ENCODE measurements around the gene RPL10A.
"Not testable (repeated sequence)": the region's sequence is repeated elsewhere in the genome, so short reads cannot be mapped to it uniquely, and the experiment has no call there.

RPL10A gene

GRCh38 chr6:35512740-35513139 is 44.5 kb downstream of the RPL10A start, which contains the start of gene TULP1:
Gene TULP1 (minus strand): TSS chr6:35512896. CDS start chr6:35512858, 38 bp downstream.
- no peaks in the 10 kb centered on the region for H4K20me1 ChIP-seq (ENCODE audit: insufficient read depth, low read length)
- H3K9ac ChIP-seq (ENCODE audit: low read depth, low read length) = no peak within 1 kb of the TSS
- TF ChIP-seq EZH2 (IDR thresholded peaks at IDR 0.05; ENCODE audit: borderline replicate concordance, low read depth, low read length, severe bottlenecking) (no peak), CTCF (IDR thresholded peaks at IDR 0.05; ENCODE audit: borderline replicate concordance, extremely low read depth, low read length, poor library complexity, severe bottlenecking) (no peak)
- H3K27ac ChIP-seq (ENCODE audit: low read length) = no peak within 1 kb of the TSS
- H3K36me3 ChIP-seq (ENCODE audit: insufficient read depth, low read length) = no peaks in the 10 kb centered on the region
- no peaks in the 10 kb centered on the region for H3K9me3 ChIP-seq (ENCODE audit: insufficient read depth, low read length, severe bottlenecking)
- no peaks in the 10 kb centered on the region for H3K4me1 ChIP-seq (ENCODE audit: insufficient read depth, low read length)
- H3K4me3 ChIP-seq (ENCODE audit: low read depth in 1 of 2, low read length in 2 of 2) = no peak within 1 kb of the TSS
- H3K4me2 ChIP-seq (ENCODE audit: insufficient read depth, low read length) = no peak within 1 kb of the TSS
- ATAC-seq (ENCODE audit: insufficient read depth, low read depth) (no peak), DNase-seq (no peak)
- H2AFZ ChIP-seq (ENCODE audit: low read depth, low read length) = no peak within 1 kb of the TSS
- H3K79me2 ChIP-seq (ENCODE audit: insufficient read depth, low read length) = no peaks in the 10 kb centered on the region
- H3K27me3 ChIP-seq (ENCODE audit: insufficient read depth, low read length, poor library complexity) = peaks cover 9% of the 10 kb centered on the region

- H3K9ac ChIP-seq (ENCODE audit: low read depth, low read length) = no peak overlapping the region
- H3K79me2 ChIP-seq (ENCODE audit: insufficient read depth, low read length) = no peaks in the 10 kb centered on the region
- H3K27me3 ChIP-seq (ENCODE audit: insufficient read depth, low read length, poor library complexity) = no peaks in the 10 kb centered on the region
- H3K27ac ChIP-seq (ENCODE audit: low read length) = no peak overlapping the region
- no peak for DNase-seq
- H3K4me2 ChIP-seq (ENCODE audit: insufficient read depth, low read length) = no peak overlapping the region
- H3K9me3 ChIP-seq (ENCODE audit: insufficient read depth, low read length, severe bottlenecking) = no peaks in the 10 kb centered on the region
- TF ChIP-seq CTCF (IDR thresholded peaks at IDR 0.05; ENCODE audit: borderline replicate concordance, extremely low read depth, low read length, poor library complexity, severe bottlenecking) (no peak), EZH2 (IDR thresholded peaks at IDR 0.05; ENCODE audit: borderline replicate concordance, low read depth, low read length, severe bottlenecking) (no peak)
- ATAC-seq (ENCODE audit: insufficient read depth, low read depth) = no peak
- no peaks in the 10 kb centered on the region for H3K36me3 ChIP-seq (ENCODE audit: insufficient read depth, low read length)
- H4K20me1 ChIP-seq (ENCODE audit: insufficient read depth, low read length) = no peaks in the 10 kb centered on the region
- no peak overlapping the region for H3K4me3 ChIP-seq (ENCODE audit: low read depth in 1 of 2, low read length in 2 of 2)
- no peak overlapping the region for H2AFZ ChIP-seq (ENCODE audit: low read depth, low read length)
- H3K4me1 ChIP-seq (ENCODE audit: insufficient read depth, low read length) = no peaks in the 10 kb centered on the region
These were observed 46.4 kb downstream of the RPL10A start for GRCh38 chr6:35514587-35514986.

GRCh38 chr6:35515939-35516338 is 47.7 kb downstream of the RPL10A start:
- ATAC-seq (ENCODE audit: insufficient read depth, low read depth); DNase-seq; H3K27me3 ChIP-seq (ENCODE audit: insufficient read depth, low read length, poor library complexity); H3K36me3 ChIP-seq (ENCODE audit: insufficient read depth, low read length); H3K9me3 ChIP-seq (ENCODE audit: insufficient read depth, low read length, severe bottlenecking); H3K4me1 ChIP-seq (ENCODE audit: insufficient read depth, low read length); H3K4me3 ChIP-seq (ENCODE audit: low read depth in 1 of 2, low read length in 2 of 2); H3K27ac ChIP-seq (ENCODE audit: low read length); H4K20me1 ChIP-seq (ENCODE audit: insufficient read depth, low read length); H3K4me2 ChIP-seq (ENCODE audit: insufficient read depth, low read length); H2AFZ ChIP-seq (ENCODE audit: low read depth, low read length); H3K9ac ChIP-seq (ENCODE audit: low read depth, low read length); H3K79me2 ChIP-seq (ENCODE audit: insufficient read depth, low read length): not testable (repeated sequence)

- TF ChIP-seq CTCF (IDR thresholded peaks at IDR 0.05; ENCODE audit: borderline replicate concordance, extremely low read depth, low read length, poor library complexity, severe bottlenecking) (no peak), EZH2 (IDR thresholded peaks at IDR 0.05; ENCODE audit: borderline replicate concordance, low read depth, low read length, severe bottlenecking) (no peak)
- H3K27me3 ChIP-seq (ENCODE audit: insufficient read depth, low read length, poor library complexity) = peaks cover 7% of the 10 kb centered on the region
- H3K4me3 ChIP-seq (ENCODE audit: low read depth in 1 of 2, low read length in 2 of 2) = no peak overlapping the region
- H3K27ac ChIP-seq (ENCODE audit: low read length) = no peak overlapping the region
- no peaks in the 10 kb centered on the region for H3K36me3 ChIP-seq (ENCODE audit: insufficient read depth, low read length)
- no peaks in the 10 kb centered on the region for H3K4me1 ChIP-seq (ENCODE audit: insufficient read depth, low read length)
- no peaks in the 10 kb centered on the region for H3K9me3 ChIP-seq (ENCODE audit: insufficient read depth, low read length, severe bottlenecking)
- no peak overlapping the region for H2AFZ ChIP-seq (ENCODE audit: low read depth, low read length)
- ATAC-seq (ENCODE audit: insufficient read depth, low read depth) (no peak), DNase-seq (no peak)
- no peaks in the 10 kb centered on the region for H3K79me2 ChIP-seq (ENCODE audit: insufficient read depth, low read length)
- no peaks in the 10 kb centered on the region for H4K20me1 ChIP-seq (ENCODE audit: insufficient read depth, low read length)
- H3K9ac ChIP-seq (ENCODE audit: low read depth, low read length) = no peak overlapping the region
- H3K4me2 ChIP-seq (ENCODE audit: insufficient read depth, low read length) = no peak overlapping the region
These were observed 48.5 kb downstream of the RPL10A start for GRCh38 chr6:35516712-35517111.

GRCh38 chr6:35517978-35518377 is 49.8 kb downstream of the RPL10A start:
- H3K79me2 ChIP-seq (ENCODE audit: insufficient read depth, low read length); H3K9ac ChIP-seq (ENCODE audit: low read depth, low read length); H3K27me3 ChIP-seq (ENCODE audit: insufficient read depth, low read length, poor library complexity); H3K9me3 ChIP-seq (ENCODE audit: insufficient read depth, low read length, severe bottlenecking); H3K27ac ChIP-seq (ENCODE audit: low read length); ATAC-seq (ENCODE audit: insufficient read depth, low read depth); H2AFZ ChIP-seq (ENCODE audit: low read depth, low read length); DNase-seq; H3K36me3 ChIP-seq (ENCODE audit: insufficient read depth, low read length); H3K4me3 ChIP-seq (ENCODE audit: low read depth in 1 of 2, low read length in 2 of 2); H4K20me1 ChIP-seq (ENCODE audit: insufficient read depth, low read length); H3K4me2 ChIP-seq (ENCODE audit: insufficient read depth, low read length): not testable (repeated sequence)
- peaks cover 10% of the 10 kb centered on the region for H3K4me1 ChIP-seq (ENCODE audit: insufficient read depth, low read length)
